ENCODE measurements around the gene HEPHL1. TPM values are rescaled to one million over a fixed set of nuclear protein-coding genes. Genes with fewer than 3 reads are reported as not detected.

The HEPHL1 gene
- total RNA-seq, 4 donors from 2014 or later: not detected

GRCh38 chr11:94023856-94024255 lies 2.7 kb downstream of the HEPHL1 start:
- H3K27me3 ChIP-seq: no peaks in the 10 kb centered on the region
- TF ChIP-seq CTCF (IDR thresholded peaks at IDR 0.05): no peak
- no peak for TF ChIP-seq POLR2A (IDR thresholded peaks at IDR 0.05)
- intact Hi-C loops (cut with DNase I; ENCODE audit: low total_unique reads): no loop called here
- no peaks in the 10 kb centered on the region for H3K36me3 ChIP-seq
- no peak for DNase-seq
- H3K4me1 ChIP-seq: no peaks in the 10 kb centered on the region
- no peaks in the 10 kb centered on the region for H3K9me3 ChIP-seq
- H3K4me3 ChIP-seq: no peak overlapping the region
- H3K27ac ChIP-seq: no peak overlapping the region

- no peak for TF ChIP-seq CTCF (IDR thresholded peaks at IDR 0.05)
- TF ChIP-seq POLR2A (IDR thresholded peaks at IDR 0.05): no peak
- H3K4me1 ChIP-seq: no peaks in the 10 kb centered on the region
- DNase-seq: no peak
- intact Hi-C loops (cut with DNase I; ENCODE audit: low total_unique reads): no loop called here
- no peak overlapping the region for H3K27ac ChIP-seq
- H3K27me3 ChIP-seq: no peaks in the 10 kb centered on the region
- H3K4me3 ChIP-seq: no peak overlapping the region
- no peaks in the 10 kb centered on the region for H3K9me3 ChIP-seq
- no peaks in the 10 kb centered on the region for H3K36me3 ChIP-seq
Observed at GRCh38 chr11:94024547-94024946, 3.4 kb downstream of the HEPHL1 start.

DNA sequence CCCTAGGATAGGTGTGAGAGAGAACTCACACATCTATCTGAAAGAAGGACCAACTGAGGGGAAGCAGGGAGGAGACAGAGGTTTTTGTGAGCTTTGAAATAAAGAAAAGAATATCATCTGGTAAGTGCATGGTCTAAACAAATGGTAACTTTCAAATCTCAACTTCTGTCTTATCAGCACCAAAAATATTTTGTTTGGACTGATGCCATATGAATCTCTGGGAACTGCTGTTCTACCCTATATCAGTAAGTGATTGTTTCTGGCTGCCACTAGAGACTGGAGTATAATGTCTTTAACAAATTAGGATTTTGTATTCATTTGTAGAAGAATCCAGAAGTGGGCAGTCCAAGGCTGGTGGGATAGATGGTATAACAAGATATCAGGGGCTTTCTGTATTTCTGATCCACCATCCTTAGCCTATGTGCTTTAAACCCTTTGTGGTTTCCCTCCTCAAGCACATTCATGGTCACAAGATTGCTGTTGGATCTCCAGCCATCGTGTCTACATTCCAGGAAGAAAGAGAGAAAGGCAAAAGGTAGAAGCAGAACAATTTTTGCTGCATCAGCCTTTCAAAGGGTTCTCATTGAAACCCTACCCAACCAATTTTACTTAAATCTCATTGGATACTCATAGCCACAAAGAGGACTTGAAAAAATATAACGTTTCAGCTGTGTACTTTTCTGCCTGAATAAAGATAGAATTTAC lies 4.7 kb downstream of the HEPHL1 start:
- H3K9me3 ChIP-seq: no peaks in the 10 kb centered on the region
- DNase-seq: no peak
- no peak overlapping the region for H3K27ac ChIP-seq
- intact Hi-C loops (cut with DNase I; ENCODE audit: low total_unique reads): no loop called here
- H3K4me3 ChIP-seq: no peak overlapping the region
- H3K4me1 ChIP-seq: no peaks in the 10 kb centered on the region
- H3K27me3 ChIP-seq: no peaks in the 10 kb centered on the region
- TF ChIP-seq POLR2A (IDR thresholded peaks at IDR 0.05) (no peak), CTCF (IDR thresholded peaks at IDR 0.05) (no peak)
- no peaks in the 10 kb centered on the region for H3K36me3 ChIP-seq

- H3K27me3 ChIP-seq: no peaks in the 10 kb centered on the region
- intact Hi-C loops (cut with DNase I; ENCODE audit: low total_unique reads): no loop called here
- no peaks in the 10 kb centered on the region for H3K4me1 ChIP-seq
- TF ChIP-seq POLR2A (IDR thresholded peaks at IDR 0.05): no peak
- TF ChIP-seq CTCF (IDR thresholded peaks at IDR 0.05): no peak
- H3K36me3 ChIP-seq: no peaks in the 10 kb centered on the region
- H3K4me3 ChIP-seq: no peak overlapping the region
- H3K27ac ChIP-seq: no peak overlapping the region
- DNase-seq: no peak
- H3K9me3 ChIP-seq: no peaks in the 10 kb centered on the region
Observed at GRCh38 chr11:94027210-94027609, 6.1 kb downstream of the HEPHL1 start.

- no peaks in the 10 kb centered on the region for H3K9me3 ChIP-seq
- H3K27me3 ChIP-seq: no peaks in the 10 kb centered on the region
- H3K36me3 ChIP-seq: no peaks in the 10 kb centered on the region
- no peak for TF ChIP-seq CTCF (IDR thresholded peaks at IDR 0.05)
- TF ChIP-seq POLR2A (IDR thresholded peaks at IDR 0.05): no peak
- H3K4me1 ChIP-seq: no peaks in the 10 kb centered on the region
- no peak overlapping the region for H3K27ac ChIP-seq
- intact Hi-C loops (cut with DNase I; ENCODE audit: low total_unique reads): no loop called here
- no peak for DNase-seq
- H3K4me3 ChIP-seq: no peak overlapping the region
Observed at GRCh38 chr11:94028436-94028835, 7.3 kb downstream of the HEPHL1 start.
